ENCODE data around the gene SPRN.
"Not testable (repeated sequence)": the region's sequence is repeated elsewhere in the genome, so short reads cannot be mapped to it uniquely, and the experiment has no call there.

The SPRN gene

DNA sequence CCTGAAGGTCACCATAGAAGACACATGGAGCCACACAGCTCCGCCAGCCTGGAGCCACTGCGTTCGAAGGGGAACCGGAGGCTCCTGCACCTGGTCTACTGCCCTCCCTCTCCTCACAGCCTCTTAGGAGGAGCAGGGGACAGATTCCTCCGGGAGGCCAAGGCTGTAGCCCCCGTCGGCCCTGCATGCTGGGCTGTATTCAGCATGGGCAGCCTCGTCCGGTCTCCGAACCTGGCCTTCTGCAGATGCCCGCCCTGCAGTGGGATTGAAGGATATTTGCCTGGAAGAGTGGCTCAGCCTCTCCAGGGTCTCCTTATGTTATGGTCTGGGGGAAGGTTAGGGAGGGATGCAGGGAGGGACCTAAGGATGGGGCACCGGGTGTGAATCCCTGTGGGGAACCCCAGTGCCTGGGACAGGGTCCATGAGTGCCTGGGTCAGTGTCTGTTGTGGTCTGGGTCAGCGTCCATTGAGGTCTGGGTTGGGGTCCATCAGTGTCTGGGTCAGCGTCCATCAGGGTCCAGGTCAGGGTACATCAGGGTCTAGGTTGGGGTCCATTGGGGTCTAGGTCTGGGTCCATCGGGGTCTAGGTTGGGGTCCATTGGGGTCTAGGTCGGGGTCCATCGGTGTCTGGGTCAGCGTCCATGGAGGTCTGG, 16.3 kb upstream of the SPRN start:
- in situ Hi-C loops (cut with HindIII; ENCODE audit: low sequenced_read_pairs), result no loop called here

DNA sequence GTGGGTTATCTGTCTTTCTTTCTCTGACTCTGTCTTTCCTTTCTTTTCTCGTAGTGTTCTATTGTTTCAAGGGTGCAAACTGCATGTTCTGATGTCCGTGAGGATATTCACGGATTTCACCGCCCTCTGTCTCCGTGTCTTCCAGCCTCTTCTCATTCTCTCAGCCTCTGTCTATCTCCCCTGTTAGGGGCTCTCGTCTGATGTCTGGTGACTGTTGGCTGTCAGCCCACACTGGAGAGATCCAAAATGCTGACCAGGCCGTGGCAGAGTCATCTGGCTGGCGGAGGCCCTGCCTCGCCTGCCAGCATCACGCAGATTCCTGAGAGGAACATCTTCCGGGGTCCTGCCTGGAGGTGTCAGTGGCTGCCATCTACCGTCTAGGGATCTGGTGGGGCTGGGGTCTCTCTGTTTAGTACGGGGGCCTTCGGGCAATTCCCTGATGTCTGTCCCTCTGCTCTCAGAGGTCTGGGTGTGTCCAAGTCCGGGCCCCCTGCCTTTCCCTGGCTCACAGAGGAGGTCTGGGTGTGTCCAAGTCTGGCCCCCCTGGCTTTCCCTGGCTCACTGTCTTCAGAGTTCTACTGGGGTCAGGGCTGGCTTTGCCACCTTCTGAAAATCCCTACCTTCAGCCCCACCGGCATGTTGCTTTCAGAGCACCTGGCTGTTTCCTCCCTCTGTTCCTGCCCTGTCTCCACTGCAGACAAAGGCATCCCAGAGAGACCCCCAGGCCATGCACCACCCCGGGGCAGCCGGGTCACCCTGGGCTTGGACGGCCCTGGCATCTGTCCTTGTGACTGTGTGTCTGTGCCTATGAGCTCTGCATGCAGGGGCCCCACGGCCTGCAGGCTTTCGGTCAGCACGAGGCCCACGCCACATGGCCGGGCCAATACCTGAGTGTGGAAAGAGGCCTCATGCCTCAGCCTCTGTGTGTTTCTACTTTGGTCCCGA, 15.4 kb upstream of the SPRN start:
- in situ Hi-C loops (cut with HindIII; ENCODE audit: low sequenced_read_pairs), result no loop called here

- in situ Hi-C loops (cut with HindIII; ENCODE audit: low sequenced_read_pairs), result no loop called here
Measured at GRCh38 chr10:133438711-133439273, 14.4 kb upstream of the SPRN start.

GRCh38 chr10:133432789-133433188, 8.4 kb upstream of the SPRN start:
- in situ Hi-C loops (cut with HindIII; ENCODE audit: low sequenced_read_pairs), result not testable (repeated sequence)

DNA sequence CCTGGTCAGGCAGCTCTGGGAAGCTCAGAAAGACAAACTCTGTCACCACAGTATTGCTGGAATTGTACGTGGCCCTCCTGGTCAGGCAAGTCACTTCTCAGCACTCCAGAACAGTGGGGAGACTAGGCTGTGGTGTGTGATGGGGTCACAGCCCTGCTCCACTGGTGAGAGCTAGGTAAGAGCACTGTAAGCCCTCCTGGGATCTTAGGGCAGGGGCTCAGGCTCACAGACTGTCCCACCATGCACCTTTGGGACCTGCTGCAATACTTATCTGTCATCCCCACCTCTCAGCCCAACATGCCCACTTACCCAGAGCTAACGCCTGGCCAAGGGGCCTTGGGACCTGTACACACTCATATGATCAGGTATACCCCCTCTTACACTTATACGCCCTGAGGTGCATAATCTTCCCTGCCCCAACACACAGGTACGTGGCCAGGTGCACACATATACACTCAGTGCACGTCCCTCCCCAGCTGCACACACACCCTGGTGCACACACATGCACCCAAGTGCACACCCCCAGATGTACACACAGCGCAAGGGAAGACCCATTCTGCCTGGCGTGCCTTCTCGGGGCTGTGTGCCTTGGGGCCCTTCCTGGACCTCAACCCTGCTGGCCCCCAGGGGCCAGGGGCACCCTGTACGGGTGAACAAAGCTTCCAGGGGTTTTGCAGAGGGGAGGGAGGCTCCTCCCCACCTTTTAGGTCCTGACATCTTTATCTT, 7.6 kb upstream of the SPRN start:
- in situ Hi-C loops (cut with HindIII; ENCODE audit: low sequenced_read_pairs), result not testable (repeated sequence)

- in situ Hi-C loops (cut with HindIII; ENCODE audit: low sequenced_read_pairs), result not testable (repeated sequence)
Measured at GRCh38 chr10:133429571-133429970, 5.1 kb upstream of the SPRN start.

GRCh38 chr10:133424102-133424501, 323 bp downstream of the SPRN start:
- in situ Hi-C loops (cut with HindIII; ENCODE audit: low sequenced_read_pairs), result not testable (repeated sequence)

DNA sequence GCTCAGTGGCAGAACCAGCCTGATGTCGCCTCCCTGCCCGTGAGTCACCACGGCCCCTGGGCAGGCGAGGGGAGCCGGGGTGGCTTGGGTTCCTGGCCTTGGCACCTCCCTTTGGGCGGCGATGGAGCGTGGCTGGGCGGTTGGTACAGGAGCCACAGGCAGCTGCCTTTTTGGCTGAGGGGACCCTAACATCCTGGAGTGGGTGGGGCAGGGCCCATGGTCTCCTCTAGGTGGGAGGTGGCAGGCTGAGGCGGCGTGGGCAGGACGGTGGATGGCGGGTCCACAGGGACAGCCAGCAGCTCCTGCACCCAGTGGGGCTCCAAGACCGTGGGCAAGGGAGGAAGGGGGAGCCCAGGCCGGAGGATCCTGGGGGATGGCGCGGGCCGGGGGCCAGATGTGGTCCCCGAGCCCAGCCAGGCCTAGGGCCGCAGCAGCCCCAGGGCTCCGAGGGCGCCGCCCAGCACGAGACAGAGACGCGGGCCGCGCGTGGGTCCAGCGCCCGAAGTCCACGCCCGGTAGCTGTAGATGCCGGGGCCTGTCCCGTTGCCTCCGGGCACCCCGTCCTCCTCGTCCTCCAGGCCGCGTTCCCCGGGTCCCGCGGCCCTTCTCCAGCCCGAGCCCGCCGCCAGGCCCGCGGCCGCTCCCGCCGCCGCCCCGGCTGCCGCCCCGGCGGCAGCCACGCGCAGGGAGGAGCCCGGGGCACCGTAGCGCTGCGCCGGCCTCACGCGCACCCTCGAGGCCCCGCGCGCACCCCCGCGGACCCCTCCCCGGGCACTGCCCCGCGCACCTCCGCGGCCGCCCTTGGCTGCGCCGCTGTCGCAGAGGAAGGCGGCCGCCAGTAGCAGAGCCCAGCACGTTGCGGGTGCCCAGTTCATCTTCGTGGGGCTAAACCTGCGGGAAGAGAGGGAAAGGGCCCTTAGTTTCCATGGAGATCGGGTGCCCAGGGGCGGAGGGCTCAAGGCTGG, 1.3 kb downstream of the SPRN start:
- in situ Hi-C loops (cut with HindIII; ENCODE audit: low sequenced_read_pairs), result no loop called here

DNA sequence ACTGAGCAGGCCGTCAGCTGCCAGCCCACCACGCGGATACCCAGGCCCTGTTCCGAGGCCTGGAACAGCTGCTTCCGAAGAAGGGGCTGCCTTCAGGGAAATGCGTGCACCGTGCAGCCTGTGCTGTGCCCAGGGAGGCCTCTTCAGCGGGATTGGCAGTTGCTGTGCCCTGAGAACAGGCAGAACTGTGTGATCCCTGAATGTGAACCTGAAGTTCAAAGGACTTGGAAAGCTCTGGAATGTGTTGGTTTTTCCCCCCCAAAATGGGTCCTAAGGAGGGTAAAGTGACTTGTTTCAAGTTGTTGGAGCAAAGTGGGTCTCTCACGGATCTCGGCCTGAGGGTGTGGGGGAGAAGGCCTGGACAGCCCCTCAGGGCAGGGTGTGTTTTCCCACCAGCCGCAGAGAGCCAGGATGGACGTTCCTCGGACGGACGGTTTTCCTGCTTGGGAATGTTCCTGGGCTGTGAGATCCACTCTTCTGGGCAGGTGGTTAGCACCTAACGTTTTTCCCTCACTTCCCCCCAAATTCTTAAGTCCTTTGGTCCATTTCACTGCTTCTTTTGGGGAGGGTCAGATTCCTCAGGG, 2.1 kb downstream of the SPRN start:
- in situ Hi-C loops (cut with HindIII; ENCODE audit: low sequenced_read_pairs), result no loop called here

DNA sequence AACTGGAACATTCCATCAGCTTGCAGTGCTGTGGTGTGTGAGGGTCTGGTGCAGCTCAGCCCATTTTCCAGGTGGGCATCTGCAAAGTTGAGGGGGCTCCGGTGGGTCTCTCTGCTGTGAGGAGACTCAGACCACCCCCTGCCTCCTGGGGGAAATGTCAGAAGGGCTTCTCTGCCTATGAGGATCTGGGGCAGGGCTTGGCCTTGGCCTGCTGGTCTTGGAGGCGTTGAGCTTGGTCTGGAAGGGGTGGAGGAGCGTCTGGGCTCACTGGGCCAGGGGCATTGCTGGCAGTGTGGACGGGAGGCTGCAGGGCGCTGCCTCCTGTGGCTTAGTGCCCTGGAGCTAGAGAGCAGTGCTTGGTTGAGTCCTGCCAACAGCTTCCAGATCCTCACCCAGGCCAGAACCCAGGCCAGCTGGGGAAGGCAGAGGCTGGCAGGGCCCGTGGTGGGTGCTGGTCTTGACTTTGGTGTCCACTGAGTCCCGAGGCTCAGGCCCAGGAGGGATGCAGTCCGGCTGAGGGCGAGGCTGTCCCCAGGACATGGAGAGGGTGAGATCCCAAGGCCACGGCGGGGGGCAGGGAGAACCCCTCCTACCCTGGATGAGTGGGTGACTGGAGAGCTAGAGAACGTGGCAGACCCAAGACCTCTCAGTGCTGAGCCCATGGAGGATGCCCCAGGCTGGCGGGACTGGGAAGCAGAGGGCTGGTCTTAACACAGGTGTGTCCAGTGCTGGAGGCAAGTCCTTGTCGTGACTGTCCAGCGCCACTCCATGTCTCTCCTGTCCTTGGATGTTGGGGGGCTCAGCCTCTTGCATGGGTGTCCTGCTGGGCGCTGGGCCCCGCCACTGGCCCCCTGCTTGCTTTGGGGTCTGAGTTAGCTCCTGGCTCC, 2.8 kb downstream of the SPRN start:
- in situ Hi-C loops (cut with HindIII; ENCODE audit: low sequenced_read_pairs), result no loop called here

GRCh38 chr10:133420579-133420978, 3.8 kb downstream of the SPRN start:
- in situ Hi-C loops (cut with HindIII; ENCODE audit: low sequenced_read_pairs), result no loop called here

DNA sequence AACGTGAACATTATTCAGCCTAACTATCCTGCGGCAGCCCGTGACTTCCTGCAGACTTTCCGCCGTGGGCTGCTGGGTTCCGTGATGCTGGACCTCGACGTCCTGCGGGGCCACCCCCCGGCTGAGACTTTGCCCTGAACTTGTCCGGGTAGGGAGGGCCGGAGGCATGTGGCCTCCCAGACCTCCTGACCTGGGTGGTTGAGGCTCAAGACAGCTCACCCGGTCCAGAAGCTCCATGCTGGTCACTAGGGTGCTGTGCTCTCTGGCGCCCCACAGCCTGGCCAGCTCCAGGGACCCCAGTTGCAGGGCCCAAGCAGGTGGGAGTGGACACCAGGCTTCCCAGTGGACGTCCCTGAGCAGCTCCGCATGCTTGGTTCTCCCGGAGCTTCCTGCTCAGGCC, 4.4 kb downstream of the SPRN start:
- in situ Hi-C loops (cut with HindIII; ENCODE audit: low sequenced_read_pairs), result no loop called here

DNA sequence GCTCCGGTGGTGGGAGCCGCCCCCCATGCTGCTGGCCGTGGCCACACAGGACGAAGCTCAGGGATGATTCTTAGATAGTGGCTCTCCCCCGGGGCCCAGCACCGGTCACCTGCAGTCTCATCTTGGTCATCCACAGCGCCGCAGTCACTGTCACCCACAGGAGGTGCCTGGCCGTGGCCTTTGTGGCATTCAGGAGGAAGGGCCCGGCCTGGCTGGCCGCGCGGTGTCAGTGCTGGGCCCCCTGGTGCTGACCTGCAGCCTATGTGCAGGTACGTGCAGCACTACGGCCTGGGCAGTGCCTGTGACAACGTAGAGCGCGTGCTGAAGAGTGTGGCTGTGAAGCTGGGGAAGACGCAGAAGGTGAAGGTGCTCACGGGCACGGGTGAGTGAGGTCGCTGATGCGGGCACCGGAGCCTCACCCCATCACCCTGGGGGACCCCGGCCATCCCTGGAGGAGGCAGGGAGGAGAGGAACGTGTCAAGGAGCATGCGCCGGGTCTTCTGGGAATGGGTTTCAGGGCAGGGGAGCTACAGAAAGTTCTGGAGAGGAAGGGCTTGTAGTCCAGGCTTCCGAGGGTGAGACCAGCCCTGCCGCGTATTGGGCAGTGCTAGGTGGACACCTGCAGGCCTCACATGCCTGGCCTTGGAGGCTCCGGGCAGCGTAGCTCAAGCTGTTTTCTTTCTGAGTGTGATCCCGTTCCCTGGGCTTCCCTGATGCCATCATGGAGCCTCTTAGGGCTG, 5.0 kb downstream of the SPRN start:
- in situ Hi-C loops (cut with HindIII; ENCODE audit: low sequenced_read_pairs), result no loop called here

DNA sequence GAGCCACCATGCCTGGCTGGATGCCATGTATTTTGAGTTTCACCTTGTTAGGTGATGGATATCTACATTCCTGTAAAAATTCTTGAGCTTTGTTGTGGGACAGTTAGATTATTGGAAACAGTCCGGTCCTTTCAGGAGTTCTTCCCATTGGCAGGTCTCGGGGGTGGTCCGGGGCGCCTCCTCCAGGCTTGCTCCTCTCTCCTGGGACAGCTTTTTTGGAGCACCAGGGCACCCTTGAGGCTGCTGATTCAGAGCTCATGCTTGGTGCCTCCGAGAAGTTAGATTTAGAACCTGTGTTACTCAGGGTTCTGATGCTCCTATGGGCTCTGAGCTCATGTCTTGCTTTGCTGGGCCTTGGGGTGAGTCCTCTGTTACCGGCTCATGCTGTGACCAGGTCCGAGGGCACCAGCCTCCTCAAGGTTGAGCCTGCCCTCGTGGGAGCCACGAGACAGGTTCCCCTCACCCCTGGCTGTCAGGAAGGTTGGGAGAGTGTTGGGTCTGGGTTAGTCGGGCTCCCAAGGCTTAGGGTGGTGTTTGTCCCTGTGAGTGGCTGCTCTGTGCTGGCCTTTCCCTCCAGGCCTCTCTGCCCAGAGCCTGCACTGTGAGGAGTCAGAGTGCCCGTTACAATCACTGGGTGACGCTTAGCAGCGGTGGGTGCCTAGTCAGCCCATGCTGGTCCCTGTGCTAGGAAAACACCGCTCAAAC, 6.0 kb downstream of the SPRN start:
- in situ Hi-C loops (cut with HindIII; ENCODE audit: low sequenced_read_pairs), result no loop called here

- in situ Hi-C loops (cut with HindIII; ENCODE audit: low sequenced_read_pairs), result no loop called here
Measured at GRCh38 chr10:133415752-133416151, 8.7 kb downstream of the SPRN start.

GRCh38 chr10:133414401-133414800, 10.0 kb downstream of the SPRN start:
- in situ Hi-C loops (cut with HindIII; ENCODE audit: low sequenced_read_pairs), result not testable (repeated sequence)

DNA sequence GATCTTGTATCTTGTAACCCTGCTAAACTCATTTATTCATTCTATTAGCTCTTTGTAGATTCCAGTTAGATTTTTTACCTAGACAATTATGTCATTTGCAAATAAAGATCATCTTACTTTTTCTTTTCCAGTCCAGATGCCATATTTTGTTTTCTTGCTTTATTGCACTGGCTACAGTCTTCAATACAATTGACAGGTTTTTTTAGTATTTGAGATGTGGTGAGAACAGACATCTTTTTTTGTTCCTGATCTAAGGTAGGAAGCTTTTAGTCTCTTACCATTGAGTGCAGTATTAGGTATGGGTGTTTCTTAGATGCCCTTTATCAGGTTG, 12.1 kb downstream of the SPRN start:
- in situ Hi-C loops (cut with HindIII; ENCODE audit: low sequenced_read_pairs), result no loop called here
